ENCODE measurements around the gene RABIF. TPM values are rescaled to one million over a fixed set of nuclear protein-coding genes. Genes with fewer than 3 reads are reported as not detected.

Gene RABIF
- total and polyA plus RNA-seq, 2 donors (not counting 1 experiment from before 2014, with no cell fraction given) = 8.2 to 14.2 TPM

Small RNA genes within 50 kb of the gene (small RNA-seq; reads per million reads assigned to genes)
- gene RF00019 (ENCODE audit: insufficient read length, low read depth, low replicate concordance) = not detected

Other genes with a start within 250 kb of the RABIF start
- not detected in 2 replicates for gene SYT2, start 178.7 kb downstream of the RABIF start, total RNA-seq
- not detected in 2 replicates for gene SYT2, start 178.7 kb downstream of the RABIF start, polyA plus RNA-seq
- gene KDM5B, start 80.7 kb downstream of the RABIF start, total RNA-seq = 62.7 and 70.1 TPM in 2 replicates
- 11.2 and 22.2 TPM in 2 replicates for gene KDM5B, start 80.7 kb downstream of the RABIF start, polyA plus RNA-seq
- 1.6 TPM in 1 of 2 replicates, not detected in the other for gene PCAT6, start 78.2 kb downstream of the RABIF start, total RNA-seq
- gene PCAT6, start 78.2 kb downstream of the RABIF start, polyA plus RNA-seq = 1.1 and 1.4 TPM in 2 replicates
- gene KLHL12, start 38.1 kb upstream of the RABIF start, total RNA-seq = 25.5 and 26.1 TPM in 2 replicates
- gene KLHL12, start 38.1 kb upstream of the RABIF start, polyA plus RNA-seq = 14.6 and 21.0 TPM in 2 replicates
- gene ADIPOR1, start 69.2 kb upstream of the RABIF start, total RNA-seq = 44.2 and 46.6 TPM in 2 replicates
- gene ADIPOR1, start 69.2 kb upstream of the RABIF start, polyA plus RNA-seq = 49.5 and 67.5 TPM in 2 replicates
- 32.6 and 33.6 TPM in 2 replicates for gene CYB5R1, start 78.1 kb upstream of the RABIF start, total RNA-seq
- gene CYB5R1, start 78.1 kb upstream of the RABIF start, polyA plus RNA-seq = 30.4 and 37.3 TPM in 2 replicates
- 64.8 and 65.2 TPM in 2 replicates for gene TMEM183A, start 118.2 kb upstream of the RABIF start, total RNA-seq
- 61.2 and 103 TPM in 2 replicates for gene TMEM183A, start 118.2 kb upstream of the RABIF start, polyA plus RNA-seq
- gene PPFIA4, start 137.3 kb upstream of the RABIF start, total RNA-seq = 0.62 and 0.75 TPM in 2 replicates
- gene PPFIA4, start 137.3 kb upstream of the RABIF start, polyA plus RNA-seq = 0.09 and 0.30 TPM in 2 replicates
- not detected in 2 replicates for gene MYOG, start 196.9 kb upstream of the RABIF start, total RNA-seq
- gene MYOG, start 196.9 kb upstream of the RABIF start, polyA plus RNA-seq = not detected in 2 replicates
- gene ADORA1, start 238.6 kb upstream of the RABIF start, total RNA-seq = not detected in 2 replicates
- gene ADORA1, start 238.6 kb upstream of the RABIF start, polyA plus RNA-seq = not detected in 2 replicates

All from B cell (primary cell).